Measurements from ENCODE around the gene ZNF200.
"Not testable (repeated sequence)": the region's sequence is repeated elsewhere in the genome, so short reads cannot be mapped to it uniquely, and the experiment has no call there.

GRCh38 chr16:3197694-3198333 lies 37.1 kb downstream of the ZNF200 start:
- TF ChIP-seq, protein P1, sequence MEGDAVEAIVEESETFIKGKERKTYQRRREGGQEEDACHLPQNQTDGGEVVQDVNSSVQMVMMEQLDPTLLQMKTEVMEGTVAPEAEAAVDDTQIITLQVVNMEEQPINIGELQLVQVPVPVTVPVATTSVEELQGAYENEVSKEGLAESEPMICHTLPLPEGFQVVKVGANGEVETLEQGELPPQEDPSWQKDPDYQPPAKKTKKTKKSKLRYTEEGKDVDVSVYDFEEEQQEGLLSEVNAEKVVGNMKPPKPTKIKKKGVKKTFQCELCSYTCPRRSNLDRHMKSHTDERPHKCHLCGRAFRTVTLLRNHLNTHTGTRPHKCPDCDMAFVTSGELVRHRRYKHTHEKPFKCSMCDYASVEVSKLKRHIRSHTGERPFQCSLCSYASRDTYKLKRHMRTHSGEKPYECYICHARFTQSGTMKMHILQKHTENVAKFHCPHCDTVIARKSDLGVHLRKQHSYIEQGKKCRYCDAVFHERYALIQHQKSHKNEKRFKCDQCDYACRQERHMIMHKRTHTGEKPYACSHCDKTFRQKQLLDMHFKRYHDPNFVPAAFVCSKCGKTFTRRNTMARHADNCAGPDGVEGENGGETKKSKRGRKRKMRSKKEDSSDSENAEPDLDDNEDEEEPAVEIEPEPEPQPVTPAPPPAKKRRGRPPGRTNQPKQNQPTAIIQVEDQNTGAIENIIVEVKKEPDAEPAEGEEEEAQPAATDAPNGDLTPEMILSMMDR (IDR thresholded peaks at IDR 0.05 in 8 of 11, conservative IDR thresholded peaks at IDR 0.05 in 3 of 11): not testable (repeated sequence)
- TF ChIP-seq POLR2A (IDR thresholded peaks at IDR 0.05): not testable (repeated sequence)
